T-helper 2 cell treated with Interferon-gamma antibody and Interleukin-4, amounts not matched to agents 5 μg/mL and 100 μg/mL, for 36 hours (primary cell): Measurements from ENCODE around the gene DPH3.

Experiments
- DNase-seq: peaks from one replicate; pipeline ENCODE4 v3.0.0; 2021; ENCODE audit warnings: low spot score
- H3K27ac Mint-ChIP-seq: one replicate; pipeline ENCODE4 v1.8.0; 2021; ENCODE audit warnings: mild to moderate bottlenecking, mixed read lengths
- H3K27me3 Mint-ChIP-seq: one replicate; pipeline ENCODE4 v1.8.0; 2021; ENCODE audit warnings: low read depth, mixed read lengths
- H3K36me3 Mint-ChIP-seq: one replicate; pipeline ENCODE4 v1.8.0; 2021; ENCODE audit warnings: low read depth, mixed read lengths
- H3K4me1 Mint-ChIP-seq: one replicate; pipeline ENCODE4 v1.8.0; 2021; ENCODE audit warnings: low read depth, mixed read lengths
- H3K4me3 Mint-ChIP-seq: one replicate; pipeline ENCODE4 v1.8.0; 2022; ENCODE audit warnings: mild to moderate bottlenecking, moderate library complexity, mixed read lengths
- H3K9me3 Mint-ChIP-seq: one replicate; pipeline ENCODE4 v1.8.0; 2021; ENCODE audit warnings: mixed read lengths

Gene DPH3

GRCh38 chr3:16242177-16242576 is 22.6 kb downstream of the DPH3 start:
- Mint-ChIP-seq H3K27me3 (no peaks in the 10 kb centered on the region), H3K9me3 (no peaks in the 10 kb centered on the region), H3K4me1 (peaks cover 17% of the 10 kb centered on the region), H3K4me3 (no peak overlapping the region), H3K36me3 (no peaks in the 10 kb centered on the region), H3K27ac (no peak overlapping the region)
- DNase-seq = no peak

GRCh38 chr3:16241225-16241624 is 23.5 kb downstream of the DPH3 start:
- Mint-ChIP-seq H3K27me3 (no peaks in the 10 kb centered on the region), H3K4me1 (peaks cover 12% of the 10 kb centered on the region), H3K9me3 (no peaks in the 10 kb centered on the region), H3K4me3 (no peak overlapping the region), H3K36me3 (no peaks in the 10 kb centered on the region), H3K27ac (no peak overlapping the region)
- DNase-seq = no peak

- Mint-ChIP-seq H3K27me3 (no peaks in the 10 kb centered on the region), H3K4me1 (peaks cover 12% of the 10 kb centered on the region), H3K4me3 (no peak overlapping the region), H3K36me3 (no peaks in the 10 kb centered on the region), H3K9me3 (no peaks in the 10 kb centered on the region), H3K27ac (no peak overlapping the region)
- no peak for DNase-seq
Measured at GRCh38 chr3:16240229-16241023, 24.3 kb downstream of the DPH3 start.

GRCh38 chr3:16239780-16240179 is 25.0 kb downstream of the DPH3 start:
- Mint-ChIP-seq H3K9me3 (no peaks in the 10 kb centered on the region), H3K36me3 (no peaks in the 10 kb centered on the region), H3K27me3 (no peaks in the 10 kb centered on the region), H3K27ac (no peak overlapping the region), H3K4me3 (no peak overlapping the region), H3K4me1 (peaks cover 12% of the 10 kb centered on the region)
- no peak for DNase-seq

- Mint-ChIP-seq H3K4me1 (peaks cover 11% of the 10 kb centered on the region), H3K4me3 (no peak overlapping the region), H3K9me3 (no peaks in the 10 kb centered on the region), H3K27ac (no peak overlapping the region), H3K36me3 (no peaks in the 10 kb centered on the region), H3K27me3 (no peaks in the 10 kb centered on the region)
- DNase-seq = no peak
Measured at GRCh38 chr3:16239086-16239770, 25.5 kb downstream of the DPH3 start.

- H3K4me3 Mint-ChIP-seq = no peak overlapping the region
- peaks cover 3% of the 10 kb centered on the region for H3K4me1 Mint-ChIP-seq
- no peak for DNase-seq
Measured at GRCh38 chr3:16236856-16237393, 27.8 kb downstream of the DPH3 start.

GRCh38 chr3:16236030-16236639 is 28.6 kb downstream of the DPH3 start:
- H3K4me3 Mint-ChIP-seq = no peak overlapping the region
- H3K9me3 Mint-ChIP-seq = no peaks in the 10 kb centered on the region
- no peak overlapping the region for H3K27ac Mint-ChIP-seq
- DNase-seq = no peak
- no peaks in the 10 kb centered on the region for H3K36me3 Mint-ChIP-seq
- peaks cover 2% of the 10 kb centered on the region for H3K27me3 Mint-ChIP-seq
- peaks cover 3% of the 10 kb centered on the region for H3K4me1 Mint-ChIP-seq

More at GRCh38 chr3:16236856-16237393, 27.8 kb downstream of the DPH3 start:
- H3K36me3 Mint-ChIP-seq = no peaks in the 10 kb centered on the region
- H3K27me3 Mint-ChIP-seq = peaks cover 2% of the 10 kb centered on the region
- H3K9me3 Mint-ChIP-seq = no peaks in the 10 kb centered on the region
- no peak overlapping the region for H3K27ac Mint-ChIP-seq

- Mint-ChIP-seq H3K4me1 (no peaks in the 10 kb centered on the region), H3K4me3 (no peak overlapping the region), H3K36me3 (no peaks in the 10 kb centered on the region), H3K27me3 (peaks cover 2% of the 10 kb centered on the region), H3K9me3 (no peaks in the 10 kb centered on the region), H3K27ac (no peak overlapping the region)
- no peak for DNase-seq
Measured at GRCh38 chr3:16234281-16234680, 30.5 kb downstream of the DPH3 start.

- DNase-seq = no peak
- H3K4me3 Mint-ChIP-seq = no peak overlapping the region
- no peaks in the 10 kb centered on the region for H3K36me3 Mint-ChIP-seq
- H3K4me1 Mint-ChIP-seq = no peaks in the 10 kb centered on the region
- no peaks in the 10 kb centered on the region for H3K9me3 Mint-ChIP-seq
- H3K27me3 Mint-ChIP-seq = peaks cover 2% of the 10 kb centered on the region
- no peak overlapping the region for H3K27ac Mint-ChIP-seq
Measured at GRCh38 chr3:16233806-16234205, 30.9 kb downstream of the DPH3 start.

- H3K9me3 Mint-ChIP-seq = no peaks in the 10 kb centered on the region
- H3K36me3 Mint-ChIP-seq = no peaks in the 10 kb centered on the region
- no peak overlapping the region for H3K4me3 Mint-ChIP-seq
- H3K4me1 Mint-ChIP-seq = no peaks in the 10 kb centered on the region
- DNase-seq = no peak
- peaks cover 9% of the 10 kb centered on the region for H3K27me3 Mint-ChIP-seq
- no peak overlapping the region for H3K27ac Mint-ChIP-seq
Measured at GRCh38 chr3:16231983-16232382, 32.8 kb downstream of the DPH3 start.

GRCh38 chr3:16229681-16230080 is 35.1 kb downstream of the DPH3 start:
- Mint-ChIP-seq H3K36me3 (no peaks in the 10 kb centered on the region), H3K27me3 (peaks cover 9% of the 10 kb centered on the region), H3K27ac (no peak overlapping the region), H3K9me3 (no peaks in the 10 kb centered on the region), H3K4me3 (no peak overlapping the region), H3K4me1 (no peaks in the 10 kb centered on the region)
- DNase-seq = no peak

GRCh38 chr3:16227566-16227965 is 37.2 kb downstream of the DPH3 start:
- no peaks in the 10 kb centered on the region for H3K36me3 Mint-ChIP-seq
- H3K4me1 Mint-ChIP-seq = peaks cover 3% of the 10 kb centered on the region
- H3K27me3 Mint-ChIP-seq = peaks cover 7% of the 10 kb centered on the region
- DNase-seq = no peak
- no peaks in the 10 kb centered on the region for H3K9me3 Mint-ChIP-seq
- no peak overlapping the region for H3K4me3 Mint-ChIP-seq
- H3K27ac Mint-ChIP-seq = no peak overlapping the region

GRCh38 chr3:16224325-16224724 is 40.4 kb downstream of the DPH3 start:
- Mint-ChIP-seq H3K27me3 (peaks cover 7% of the 10 kb centered on the region), H3K4me1 (peaks cover 3% of the 10 kb centered on the region), H3K9me3 (no peaks in the 10 kb centered on the region), H3K27ac (no peak overlapping the region), H3K36me3 (no peaks in the 10 kb centered on the region), H3K4me3 (no peak overlapping the region)
- no peak for DNase-seq

GRCh38 chr3:16222547-16222946 is 42.2 kb downstream of the DPH3 start:
- Mint-ChIP-seq H3K9me3 (no peaks in the 10 kb centered on the region), H3K27me3 (peaks cover 4% of the 10 kb centered on the region), H3K4me1 (peaks cover 3% of the 10 kb centered on the region), H3K27ac (no peak overlapping the region), H3K36me3 (no peaks in the 10 kb centered on the region), H3K4me3 (no peak overlapping the region)
- no peak for DNase-seq
